ENCODE data around the gene SLC7A9.
"Not testable (repeated sequence)": the region's sequence is repeated elsewhere in the genome, so short reads cannot be mapped to it uniquely, and the experiment has no call there.

The SLC7A9 gene

GRCh38 chr19:32782089-32782488, 87.5 kb downstream of the SLC7A9 start:
- not testable (repeated sequence) for H3K79me2 ChIP-seq; H3K27me3 ChIP-seq (ENCODE audit: control insufficient read depth, insufficient read depth, low read length); H3K4me3 ChIP-seq (ENCODE audit: low read depth, low read length); H3K27ac ChIP-seq; H3K9ac ChIP-seq; H3K4me2 ChIP-seq (ENCODE audit: low read length); H3K4me1 ChIP-seq; H3K36me3 ChIP-seq (ENCODE audit: control insufficient read depth, insufficient read depth, low read length); H3K9me3 ChIP-seq (ENCODE audit: control insufficient read depth, low read length); H2AFZ ChIP-seq

- no peak for TF ChIP-seq CTCF (IDR thresholded peaks at IDR 0.05)
- no peaks in the 10 kb centered on the region for H3K27me3 ChIP-seq (ENCODE audit: control insufficient read depth, insufficient read depth, low read length)
Observed at GRCh38 chr19:32781280-32781679, 88.3 kb downstream of the SLC7A9 start.

More at GRCh38 chr19:32781280-32781679, 88.3 kb downstream of the SLC7A9 start:
- H3K4me1 ChIP-seq: no peaks in the 10 kb centered on the region
- H3K79me2 ChIP-seq: no peaks in the 10 kb centered on the region
- H3K4me2 ChIP-seq (ENCODE audit: low read length): no peak overlapping the region
- no peak overlapping the region for H3K9ac ChIP-seq
- H3K27ac ChIP-seq: no peak overlapping the region
- H3K36me3 ChIP-seq (ENCODE audit: control insufficient read depth, insufficient read depth, low read length): no peaks in the 10 kb centered on the region
- no peak overlapping the region for H3K4me3 ChIP-seq (ENCODE audit: low read depth, low read length)
- no peaks in the 10 kb centered on the region for H3K9me3 ChIP-seq (ENCODE audit: control insufficient read depth, low read length)
- H2AFZ ChIP-seq: no peak overlapping the region
